GM18511 (cell line): ENCODE results near the gene TNRC18.
"Not testable (repeated sequence)": the region's sequence is repeated elsewhere in the genome, so short reads cannot be mapped to it uniquely, and the experiment has no call there.

Experiments
- ATAC-seq: cut with Tn5 transposase; IDR thresholded peaks from one replicate; pipeline ENCODE4 v1.9.1; 2021; ENCODE audit warnings: mild to moderate bottlenecking, moderate library complexity; ENCODE audit not compliant: unreplicated experiment

TNRC18 gene

DNA sequence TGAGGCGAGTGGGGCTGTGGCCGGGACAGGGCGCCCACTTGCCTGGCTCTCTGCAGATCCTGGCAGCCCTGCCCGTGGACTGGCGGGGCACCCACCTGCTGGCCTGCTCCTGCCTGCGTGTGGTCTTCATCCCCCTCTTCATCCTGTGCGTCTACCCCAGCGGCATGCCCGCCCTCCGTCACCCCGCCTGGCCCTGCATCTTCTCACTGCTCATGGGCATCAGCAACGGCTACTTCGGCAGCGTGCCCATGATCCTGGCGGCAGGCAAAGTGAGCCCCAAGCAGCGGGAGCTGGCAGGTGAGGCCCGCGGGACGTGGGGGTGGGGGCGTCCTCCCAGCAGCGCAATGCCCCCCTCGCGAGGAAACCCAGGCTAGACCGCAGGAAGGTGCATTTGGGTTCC, 123.3 kb downstream of the TNRC18 start:
- ATAC-seq: no peak

DNA sequence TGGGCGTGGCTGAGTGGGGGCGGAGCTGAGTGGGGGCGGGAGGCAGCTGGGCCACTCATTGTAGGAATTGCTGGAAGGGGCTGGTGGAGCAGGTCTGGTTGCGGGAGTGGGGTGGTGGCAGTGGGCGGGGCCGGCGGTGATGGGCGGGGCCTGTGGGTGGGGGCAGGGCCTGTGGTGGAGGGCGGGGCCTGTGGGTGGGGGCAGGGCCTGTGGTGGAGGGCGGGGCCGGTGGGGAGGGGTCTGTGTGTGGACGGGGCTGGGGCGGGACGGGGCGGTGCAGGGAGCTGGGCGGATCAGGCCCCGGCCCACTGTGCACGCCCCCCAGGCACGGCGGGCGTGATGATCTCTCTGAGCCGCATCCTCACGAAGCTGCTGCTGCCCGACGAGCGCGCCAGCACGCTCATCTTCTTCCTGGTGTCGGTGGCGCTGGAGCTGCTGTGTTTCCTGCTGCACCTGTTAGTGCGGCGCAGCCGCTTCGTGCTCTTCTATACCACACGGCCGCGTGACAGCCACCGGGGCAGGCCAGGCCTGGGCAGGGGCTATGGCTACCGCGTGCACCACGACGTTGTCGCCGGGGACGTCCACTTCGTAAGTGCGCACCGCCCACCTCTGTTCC, 126.9 kb downstream of the TNRC18 start:
- peak; percentile 56 for ATAC-seq

DNA sequence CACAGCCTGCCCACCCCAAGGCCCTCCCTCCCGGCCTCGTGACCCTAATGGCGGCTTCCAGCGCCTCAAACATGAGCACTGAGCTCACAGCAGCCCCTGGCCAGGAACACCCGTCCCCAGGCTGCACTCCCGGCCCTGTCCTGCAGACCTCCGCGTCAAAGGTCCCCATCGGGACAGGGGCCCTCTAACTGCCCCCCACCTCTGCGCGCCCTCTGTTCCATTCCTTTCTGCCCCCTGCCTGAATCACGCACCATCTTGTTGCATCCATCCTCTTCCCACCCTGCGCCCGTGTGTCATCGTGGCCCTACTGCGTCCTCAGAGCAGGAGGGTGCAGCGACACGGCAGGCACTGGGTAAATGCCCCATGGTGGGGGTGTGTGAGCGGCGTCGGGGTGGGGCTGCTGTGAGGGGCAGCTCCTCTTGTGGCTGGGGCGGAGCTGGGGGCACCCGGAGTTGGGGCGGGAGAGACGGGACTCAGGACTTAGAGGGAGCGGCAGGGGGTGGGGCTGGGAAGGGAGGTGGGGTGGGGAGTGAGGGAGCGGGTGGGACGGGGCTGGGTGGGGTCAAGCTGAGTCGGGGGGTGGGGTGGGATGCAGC, 127.5 kb downstream of the TNRC18 start:
- no peak for ATAC-seq

GRCh38 chr7:5295039-5296014, 128.3 kb downstream of the TNRC18 start:
- no peak for ATAC-seq

DNA sequence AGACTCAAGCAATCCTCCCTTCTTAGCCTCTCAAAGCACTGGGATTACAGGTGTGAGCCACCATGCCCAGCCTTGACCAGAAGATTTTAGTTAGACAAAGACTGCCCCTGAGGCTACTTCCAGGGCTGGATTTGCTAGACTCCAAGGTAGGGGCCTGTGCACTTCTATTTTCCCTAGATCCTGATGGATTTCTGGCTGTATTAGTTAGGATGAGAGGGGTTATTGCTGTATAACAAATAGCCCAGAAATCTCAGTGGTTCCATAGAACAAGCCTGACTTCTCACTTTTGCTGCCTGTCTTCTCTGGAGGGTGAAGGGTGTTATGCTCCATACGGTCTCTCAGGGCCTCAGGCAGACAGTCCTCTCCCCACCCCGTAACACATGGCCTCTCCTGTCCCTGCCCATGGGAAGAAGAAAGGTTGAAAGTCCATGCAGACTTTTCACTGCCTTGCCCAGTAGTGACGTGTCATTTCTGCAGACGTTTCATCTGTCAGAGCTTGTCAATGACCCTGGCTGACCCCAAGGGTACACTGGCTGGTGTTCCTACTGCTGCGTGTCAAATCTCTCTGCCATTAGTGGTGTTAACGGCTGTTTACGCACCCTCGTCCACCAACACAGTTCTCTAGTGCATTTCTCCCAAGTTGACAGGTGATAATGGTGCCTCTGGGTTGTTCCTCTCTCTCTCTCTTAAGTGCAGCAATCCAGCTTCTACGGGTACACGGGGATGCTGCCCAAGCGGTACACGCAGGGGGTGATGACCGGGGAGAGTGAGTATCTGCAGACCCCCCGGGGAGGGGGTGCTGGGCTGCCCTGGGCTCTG, 129.3 kb downstream of the TNRC18 start:
- no peak for ATAC-seq

GRCh38 chr7:5291711-5292335, 131.8 kb downstream of the TNRC18 start:
- ATAC-seq: not testable (repeated sequence)

GRCh38 chr7:5291301-5291700, 132.3 kb downstream of the TNRC18 start:
- no peak for ATAC-seq

GRCh38 chr7:5289355-5289754, 134.3 kb downstream of the TNRC18 start:
- ATAC-seq: no peak

DNA sequence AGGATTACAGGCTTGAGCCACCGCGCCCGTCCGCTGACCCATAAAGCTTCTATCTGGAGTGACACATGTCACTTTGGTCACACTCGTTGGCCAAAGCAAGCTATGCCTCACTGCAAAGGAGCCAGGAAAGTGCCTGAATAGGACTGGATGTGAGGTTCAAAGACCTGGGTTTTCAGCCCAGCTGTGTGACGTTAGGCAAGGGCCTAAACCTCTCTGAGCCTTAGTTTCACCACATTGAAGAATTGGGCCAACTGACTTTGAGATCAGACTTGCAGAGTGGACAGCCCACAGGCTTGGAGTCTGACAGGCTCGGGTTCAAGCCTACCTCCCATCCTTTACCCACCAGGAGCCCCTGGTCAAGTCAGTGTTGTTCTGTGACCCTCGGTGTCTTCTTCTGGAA, 135.1 kb downstream of the TNRC18 start:
- not testable (repeated sequence) for ATAC-seq

- ATAC-seq: no peak
These were observed 135.8 kb downstream of the TNRC18 start for GRCh38 chr7:5287802-5288201.

DNA sequence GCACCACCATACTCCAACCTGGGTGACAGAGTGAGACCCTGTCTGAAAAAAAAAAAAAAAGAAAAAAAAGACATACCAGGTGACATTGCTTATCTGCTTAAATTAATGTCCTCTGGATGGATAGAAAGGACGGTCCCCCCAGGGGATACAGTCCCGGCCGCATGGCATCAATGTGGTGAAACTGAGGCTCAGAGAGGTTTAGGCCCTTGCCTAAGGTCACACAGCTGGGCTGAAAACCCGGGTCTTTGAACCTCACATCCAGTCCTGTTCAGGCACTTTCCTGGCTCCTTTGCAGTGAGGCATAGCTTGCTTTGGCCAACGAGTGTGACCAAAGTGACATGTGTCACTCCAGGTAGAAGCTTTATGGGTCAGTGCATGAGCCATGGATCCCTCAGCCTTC, 136.3 kb downstream of the TNRC18 start:
- not testable (repeated sequence) for ATAC-seq

GRCh38 chr7:5286933-5287332, 136.7 kb downstream of the TNRC18 start:
- no peak for ATAC-seq

- no peak for ATAC-seq
These were observed 139.0 kb downstream of the TNRC18 start for GRCh38 chr7:5284304-5285281.

GRCh38 chr7:5283421-5284303, 140.0 kb downstream of the TNRC18 start:
- no peak for ATAC-seq

DNA sequence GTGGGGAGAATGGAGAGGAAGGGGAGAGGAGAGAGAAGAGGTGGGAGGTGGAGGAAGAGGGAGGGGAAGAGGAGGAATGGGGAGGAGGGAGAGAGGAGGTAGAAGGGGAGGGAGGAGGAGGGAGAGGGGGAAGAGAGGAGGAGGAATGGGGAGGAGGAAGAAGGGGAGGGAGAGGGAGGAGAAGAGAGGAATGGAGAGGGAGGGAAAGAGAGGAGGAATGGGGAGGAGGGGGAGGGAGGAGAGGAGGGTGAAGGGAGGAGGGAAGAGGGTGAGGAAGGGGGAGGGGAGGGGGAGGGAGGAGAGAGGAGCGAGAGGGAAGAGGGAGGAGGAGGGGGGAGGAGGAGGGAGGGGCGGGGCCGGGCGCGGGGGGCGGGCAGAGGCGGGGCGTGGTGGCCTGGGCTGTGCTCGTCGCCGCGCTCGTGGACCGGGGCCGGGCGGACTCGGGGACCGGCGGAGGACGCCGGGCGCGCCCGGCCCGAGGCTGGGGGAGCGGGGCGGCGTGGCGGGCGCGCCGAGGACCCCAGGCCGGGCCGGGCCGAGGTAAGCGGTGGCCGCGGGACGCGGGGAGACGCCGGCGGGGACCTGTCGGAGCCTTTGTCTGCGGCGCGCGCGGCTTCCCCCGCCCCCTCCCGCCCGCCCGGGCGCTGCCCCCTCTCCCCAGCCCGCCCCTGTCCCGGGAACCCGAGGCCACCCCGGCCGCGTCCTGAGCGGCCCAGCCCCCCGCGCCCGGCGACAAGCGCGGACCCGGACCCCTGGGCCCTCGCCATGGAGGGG, 140.9 kb downstream of the TNRC18 start, which contains the start of gene SLC29A4:
TSS of gene SLC29A4 (plus strand) at position 401 of the 774 bp plus-strand sequence. CDS start 4,874 bp downstream, outside the sequence.
- ATAC-seq: no peak

GRCh38 chr7:5281598-5282500, 141.8 kb downstream of the TNRC18 start:
- not testable (repeated sequence) for ATAC-seq
